Brain pericyte (primary cell): ENCODE results near the gene SFTPD.
"Not testable (repeated sequence)": the region's sequence is repeated elsewhere in the genome, so short reads cannot be mapped to it uniquely, and the experiment has no call there.

Source experiments
- DNase-seq: peaks from one replicate; pipeline ENCODE4 v3.0.0-alpha.2; 2012; ENCODE audit warnings: low read depth, low spot score

The SFTPD gene

GRCh38 chr10:79948976-79949722 is at the start of gene SFTPD:
Gene SFTPD (minus strand): TSS chr10:79949105. CDS start chr10:79946659, 2,446 bp downstream.
- DNase-seq = no peak

GRCh38 chr10:79995979-79996634 is 47.2 kb upstream of the SFTPD start:
- DNase-seq = no peak

DNA sequence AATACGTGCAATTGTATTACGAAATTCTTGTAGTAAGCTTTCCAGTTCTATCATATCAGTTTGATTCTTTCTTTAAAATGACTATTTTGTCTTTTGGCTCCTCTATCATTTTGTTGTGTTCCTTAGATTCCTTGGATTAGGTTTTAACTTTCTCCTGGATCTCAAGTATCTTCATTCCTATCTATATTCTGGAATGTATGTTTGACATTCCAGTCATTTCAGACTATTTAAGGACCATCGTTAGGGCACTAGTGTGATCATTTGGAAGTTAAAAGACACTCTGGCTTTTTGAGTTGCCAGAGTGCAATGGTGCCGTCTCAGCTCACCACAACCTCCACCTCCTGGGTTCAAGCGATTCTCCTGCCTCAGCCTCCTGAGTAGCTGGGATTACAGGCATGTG is 45.7 kb upstream of the SFTPD start:
- no peak for DNase-seq

DNA sequence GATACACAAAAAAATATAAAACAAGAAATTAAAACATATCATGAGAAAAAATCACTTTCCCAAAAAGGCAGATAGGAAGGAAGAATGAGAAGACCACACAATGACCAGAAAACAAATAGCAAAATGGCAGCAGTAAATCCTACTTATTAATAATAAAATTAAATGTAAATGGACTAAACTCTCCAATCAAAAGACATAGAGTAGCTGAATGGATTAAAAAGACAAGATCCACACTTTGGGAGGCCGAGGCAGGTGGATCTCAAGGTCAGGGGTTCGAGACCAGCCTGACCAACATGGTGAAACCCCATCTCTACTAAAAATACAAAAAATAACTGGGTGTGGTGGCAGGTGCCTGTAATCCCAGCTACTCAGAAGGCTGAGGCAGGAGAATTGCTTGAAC is 39.3 kb upstream of the SFTPD start:
- not testable (repeated sequence) for DNase-seq

- DNase-seq = not testable (repeated sequence)
These were observed 37.8 kb upstream of the SFTPD start for GRCh38 chr10:79986661-79987060.

- DNase-seq = no peak
These were observed 36.7 kb upstream of the SFTPD start for GRCh38 chr10:79985481-79986072.

DNA sequence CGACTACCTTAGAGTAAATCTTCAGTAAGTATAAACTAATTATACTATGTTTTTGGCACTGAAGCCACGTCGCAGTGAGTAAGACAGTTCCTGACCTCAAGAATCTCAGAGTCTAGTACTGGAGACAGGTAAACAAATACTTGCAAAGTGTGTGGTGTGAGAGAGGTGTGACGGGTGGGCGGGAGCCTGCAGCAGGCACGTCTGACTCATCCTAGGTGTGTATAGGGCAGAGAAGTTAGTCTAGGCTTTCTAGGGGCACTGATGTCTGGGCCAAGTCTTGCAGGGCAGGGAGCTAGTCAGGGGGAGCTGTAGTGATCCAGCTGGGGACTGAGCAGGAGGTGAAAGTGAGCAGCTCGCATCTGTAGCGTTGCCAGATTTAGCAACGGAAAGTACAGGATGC is 35.9 kb upstream of the SFTPD start:
- DNase-seq = no peak

- no peak for DNase-seq
These were observed 34.5 kb upstream of the SFTPD start for GRCh38 chr10:79983286-79983909.

DNA sequence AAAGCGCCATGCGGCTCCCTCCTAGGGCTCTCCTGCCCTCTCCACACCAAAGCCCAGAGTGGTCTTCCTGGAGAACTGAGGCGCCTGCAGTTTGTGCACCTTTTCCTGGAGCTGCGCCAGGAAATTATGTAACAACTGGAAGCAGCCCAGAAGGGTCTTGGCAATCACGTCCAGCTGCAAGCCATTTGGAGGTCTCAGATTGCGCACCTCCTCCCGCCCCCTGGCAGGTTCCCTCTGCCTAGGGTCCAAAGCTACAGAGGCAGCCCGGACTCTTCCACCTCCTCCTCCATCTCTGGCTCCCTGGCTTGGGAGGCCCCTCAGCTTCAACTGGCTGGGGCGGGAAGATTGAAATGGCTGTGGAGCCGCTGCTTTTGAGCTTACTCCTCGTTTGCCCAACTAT is 34.0 kb upstream of the SFTPD start:
- DNase-seq = no peak

DNA sequence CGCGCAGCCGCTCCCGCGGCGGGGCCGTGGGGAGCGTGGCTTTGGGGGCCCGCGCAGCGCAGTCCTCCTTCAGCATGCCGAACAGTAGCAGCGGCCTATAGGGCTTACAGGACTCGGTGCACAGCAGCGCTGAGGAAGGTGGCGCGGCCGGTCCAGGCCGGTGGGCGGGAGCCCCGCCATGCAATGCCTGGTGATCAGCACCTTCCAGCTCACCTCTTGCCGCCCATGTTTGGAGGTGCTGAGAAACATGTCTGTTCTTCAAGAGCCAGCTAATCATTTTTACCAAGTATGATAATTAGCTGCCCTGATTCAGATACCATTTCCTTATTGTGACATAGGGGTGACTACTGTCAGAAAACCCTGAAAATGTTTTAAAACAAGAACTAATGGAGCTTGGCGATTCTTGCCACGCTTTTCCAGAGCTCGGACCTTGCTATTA is 33.5 kb upstream of the SFTPD start:
- DNase-seq = no peak

DNA sequence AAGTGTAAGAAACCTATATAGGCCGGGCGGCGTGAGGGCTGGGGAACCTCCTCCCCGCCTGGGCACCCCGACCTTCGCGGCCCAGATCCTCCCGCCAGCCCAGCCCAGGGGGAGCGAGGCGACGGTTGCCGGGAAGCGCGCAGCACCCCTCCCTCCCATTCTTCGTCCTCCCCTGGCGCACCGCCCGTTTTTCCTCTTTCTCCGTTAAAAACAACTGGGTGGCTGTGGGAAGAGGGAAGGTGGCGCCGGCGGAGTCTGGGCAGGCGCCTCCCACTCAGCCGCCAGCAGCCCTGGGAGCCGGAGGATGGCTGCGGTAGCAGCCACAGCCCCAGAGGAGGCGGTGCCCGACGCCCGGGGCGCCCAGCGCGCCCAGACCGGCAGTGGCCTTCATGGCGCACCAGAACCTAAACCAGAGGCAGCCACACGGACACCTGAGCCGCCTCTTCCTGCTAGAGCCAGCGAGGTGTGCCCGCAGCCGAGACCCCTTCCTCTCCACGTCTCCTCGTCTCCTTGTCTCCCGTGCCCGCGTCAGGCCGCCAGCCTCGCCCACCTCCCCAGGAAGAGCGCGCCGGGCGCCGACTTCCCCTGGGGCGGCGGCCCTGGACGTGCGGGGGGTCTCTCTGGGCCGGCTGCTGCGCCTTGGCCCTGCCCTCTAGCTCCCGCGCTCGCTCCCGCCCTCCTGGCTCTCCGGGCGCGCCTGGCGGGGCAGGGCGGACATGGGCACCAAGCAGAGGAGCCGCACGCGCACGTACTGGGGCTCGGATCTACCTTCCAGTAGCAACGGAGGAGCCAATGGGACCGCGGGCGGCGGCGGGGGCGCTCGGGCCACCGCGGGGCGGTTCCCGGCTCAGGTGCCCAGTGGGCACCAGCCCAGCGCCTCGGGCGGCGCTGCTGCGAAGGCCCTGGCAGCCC is 32.8 kb upstream of the SFTPD start:
- DNase-seq = no peak

DNA sequence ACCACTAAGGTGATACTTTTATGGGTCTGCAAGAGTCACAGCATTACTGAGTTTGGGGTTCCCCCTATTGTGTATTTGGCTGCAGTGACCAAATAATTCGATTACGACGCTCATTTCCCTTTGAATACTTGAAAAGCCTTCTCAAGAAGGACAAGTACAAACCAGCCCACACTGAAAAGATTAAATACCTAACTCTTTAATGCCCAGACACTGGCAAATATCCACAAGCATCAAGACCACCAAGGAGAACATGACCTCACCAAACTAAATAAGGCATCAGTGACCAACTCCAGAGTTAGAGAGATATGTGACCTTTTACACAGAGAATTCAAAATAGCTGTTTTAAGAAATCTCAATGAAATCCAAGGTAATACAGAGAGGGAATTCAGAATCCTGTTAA is 31.8 kb upstream of the SFTPD start:
- DNase-seq = no peak

GRCh38 chr10:79979976-79980687 is 31.2 kb upstream of the SFTPD start:
- no peak for DNase-seq

GRCh38 chr10:79979310-79979975 is 30.5 kb upstream of the SFTPD start:
- DNase-seq = no peak

DNA sequence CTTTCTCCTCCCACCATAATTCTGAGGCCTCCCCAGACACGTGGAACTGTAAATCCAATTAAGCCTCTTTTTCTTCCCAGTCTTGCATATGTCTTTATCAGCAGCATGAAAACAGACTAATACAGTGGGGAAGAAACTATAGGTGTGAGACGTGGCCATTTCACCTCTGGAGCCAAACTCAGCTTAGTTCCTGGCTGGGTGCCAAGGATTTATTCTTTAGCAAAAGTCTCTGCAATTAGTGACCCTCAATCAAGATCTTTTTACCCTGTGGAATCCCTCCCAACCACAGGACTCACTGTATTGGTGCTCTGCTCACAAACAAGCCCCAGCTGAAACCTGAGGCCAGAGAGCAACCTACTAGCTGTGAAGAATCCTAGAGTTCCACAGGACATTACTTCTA is 28.1 kb upstream of the SFTPD start:
- DNase-seq = no peak

DNA sequence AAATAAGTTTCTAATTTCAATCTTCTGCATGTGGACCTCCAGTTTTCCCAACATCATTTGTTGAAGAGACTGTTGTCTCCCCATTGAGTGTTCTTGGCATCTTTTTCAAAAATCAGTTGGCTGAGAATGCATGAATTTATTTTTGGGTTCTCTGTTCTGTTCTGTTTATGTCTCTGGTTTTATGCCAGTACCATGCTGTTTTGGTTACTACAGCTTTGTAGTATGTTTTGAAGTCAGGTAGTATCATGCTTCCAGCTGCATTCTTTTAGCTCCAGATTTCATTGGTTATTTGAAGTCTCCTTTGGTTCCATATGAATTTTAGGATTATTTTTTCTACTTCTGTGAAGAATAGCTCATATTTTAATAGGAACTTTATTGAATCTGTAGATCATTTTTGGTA is 21.2 kb upstream of the SFTPD start:
- no peak for DNase-seq

- no peak for DNase-seq
These were observed 999 bp downstream of the SFTPD start for GRCh38 chr10:79947787-79948424.

- DNase-seq = no peak
These were observed 1.9 kb downstream of the SFTPD start for GRCh38 chr10:79947083-79947415.

DNA sequence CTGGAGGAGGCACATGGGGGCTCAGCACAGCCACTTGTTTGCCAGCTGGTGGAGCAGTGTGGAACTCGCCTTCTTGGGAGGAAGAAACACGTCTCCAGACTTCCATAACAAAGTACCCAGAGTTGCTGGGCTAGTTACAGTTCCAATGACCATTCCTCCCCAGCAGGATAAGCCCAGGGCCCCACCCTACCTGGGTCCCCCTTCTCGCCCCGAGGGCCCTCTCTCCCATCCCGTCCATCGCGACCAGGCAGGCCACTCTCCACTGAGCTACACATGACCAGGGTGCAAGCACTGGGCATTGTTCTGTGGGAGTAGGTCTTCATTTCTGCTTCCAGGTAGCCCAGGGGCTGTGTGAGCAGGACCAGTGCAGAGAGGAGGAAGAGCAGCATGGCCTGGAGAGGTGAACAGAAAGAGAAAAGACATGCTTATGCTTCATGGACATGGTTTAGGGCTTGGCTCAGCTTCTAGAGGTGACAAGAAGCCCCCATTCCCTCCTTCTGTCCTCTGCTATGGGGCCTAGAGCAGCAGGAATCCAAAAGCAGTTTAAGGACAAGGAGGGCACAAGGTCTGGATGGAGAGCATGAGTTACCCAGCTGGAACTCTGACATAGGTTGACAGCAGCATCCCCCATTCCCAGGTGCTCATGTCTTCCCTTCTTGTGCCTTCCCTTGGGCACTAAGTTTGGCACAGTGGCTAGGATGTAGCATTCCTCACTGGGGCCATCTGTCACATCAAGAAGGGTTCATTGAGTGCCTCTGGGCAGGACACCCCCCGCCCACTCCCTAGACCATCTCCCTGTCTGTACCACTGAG is 2.4 kb downstream of the SFTPD start:
- no peak for DNase-seq
